H9 (cell line): ENCODE results near the gene SDK1. TPM values are rescaled to one million over a fixed set of nuclear protein-coding genes. Genes with fewer than 3 reads are reported as not detected.

Experiments used
- DNase-seq: peaks from one replicate; pipeline ENCODE4 v3.0.0-alpha.2; 2017
- H2AFZ ChIP-seq: one replicate; pipeline ENCODE4 v1.6.1; 2013; ENCODE audit warnings: mild to moderate bottlenecking, low read length, control low read depth, moderate library complexity
- H2AK5ac ChIP-seq: 2 replicates; pipeline ENCODE4 v1.6.1; 2013; ENCODE audit warnings: low read length, control low read depth, mixed read lengths; ENCODE audit not compliant: insufficient read length
- H2BK120ac ChIP-seq: one replicate; pipeline ENCODE4 v1.6.1; 2013; ENCODE audit warnings: low read depth, mild to moderate bottlenecking, low read length, control low read depth, inconsistent platforms; ENCODE audit not compliant: poor library complexity, severe bottlenecking
- H2BK12ac ChIP-seq: 2 replicates; pipeline ENCODE4 v1.6.1; 2013; ENCODE audit warnings: low read length, control low read depth, mixed read lengths, low read depth; ENCODE audit not compliant: insufficient read length
- H2BK15ac ChIP-seq: 2 replicates; pipeline ENCODE4 v1.6.1; 2013; ENCODE audit warnings: low read depth, low read length, control low read depth
- H2BK20ac ChIP-seq: one replicate; pipeline ENCODE4 v1.6.1; 2013; ENCODE audit warnings: low read depth, mild to moderate bottlenecking, low read length, control low read depth, inconsistent platforms; ENCODE audit not compliant: poor library complexity, severe bottlenecking
- H2BK5ac ChIP-seq: 2 replicates; pipeline ENCODE4 v1.6.1; 2013; ENCODE audit warnings: low read length, control low read depth, mixed read lengths; ENCODE audit not compliant: insufficient read length
- H3K14ac ChIP-seq: 2 replicates; pipeline ENCODE4 v1.6.1; 2013; ENCODE audit warnings: low read length, control low read depth; ENCODE audit not compliant: insufficient read depth
- H3K18ac ChIP-seq: 2 replicates; pipeline ENCODE4 v1.6.1; 2013; ENCODE audit warnings: low read depth, mild to moderate bottlenecking, mixed read lengths, low read length, control low read depth; ENCODE audit not compliant: insufficient read length
- H3K23ac ChIP-seq: 2 replicates; pipeline ENCODE4 v1.6.1; 2013; ENCODE audit warnings: low read length, control low read depth, mixed read lengths, low read depth; ENCODE audit not compliant: insufficient read length
- H3K23me2 ChIP-seq: 2 replicates; pipeline ENCODE4 v1.6.1; 2013; ENCODE audit warnings: low read depth, mild to moderate bottlenecking, mixed read lengths, low read length, control low read depth; ENCODE audit not compliant: insufficient read length, poor library complexity, severe bottlenecking
- H3K27ac ChIP-seq: 2 replicates; pipeline ENCODE4 v1.5.1; 2013; ENCODE audit warnings: low read length, control low read depth, mixed read lengths, low read depth; ENCODE audit not compliant: insufficient read length
- H3K27me3 ChIP-seq: 2 replicates; pipeline ENCODE4 v1.6.1; 2013; ENCODE audit warnings: low read length, control low read depth, inconsistent platforms; ENCODE audit not compliant: insufficient read depth
- H3K4ac ChIP-seq: 2 replicates; pipeline ENCODE4 v1.6.1; 2013; ENCODE audit warnings: low read depth, mild to moderate bottlenecking, control low read depth, inconsistent platforms, low read length, moderate library complexity
- H3K4me1 ChIP-seq: 2 replicates; pipeline ENCODE4 v1.6.1; 2013; ENCODE audit warnings: low read length, control low read depth, inconsistent platforms; ENCODE audit not compliant: insufficient read depth
- H3K4me2 ChIP-seq: 2 replicates; pipeline ENCODE4 v1.6.1; 2013; ENCODE audit warnings: low read length, control low read depth, mixed read lengths; ENCODE audit not compliant: insufficient read length, insufficient read depth
- H3K56ac ChIP-seq: 2 replicates; pipeline ENCODE4 v1.6.1; 2013; ENCODE audit warnings: low read depth, mild to moderate bottlenecking, mixed read lengths, low read length, control low read depth; ENCODE audit not compliant: insufficient read length
- H3K79me1 ChIP-seq: 2 replicates; pipeline ENCODE4 v1.6.1; 2013; ENCODE audit warnings: low read depth, mild to moderate bottlenecking, moderate library complexity, low read length, control low read depth, inconsistent platforms; ENCODE audit not compliant: insufficient read depth, poor library complexity, severe bottlenecking
- H3K79me2 ChIP-seq: 2 replicates; pipeline ENCODE4 v1.6.1; 2013; ENCODE audit warnings: low read length, control low read depth, inconsistent platforms; ENCODE audit not compliant: insufficient read depth
- H3K9ac ChIP-seq: 2 replicates; pipeline ENCODE4 v1.6.1; 2013; ENCODE audit warnings: low read length, control low read depth, mixed read lengths; ENCODE audit not compliant: insufficient read length; ENCODE audit errors: extremely low read depth
- H3K9me3 ChIP-seq: one replicate; pipeline ENCODE4 v1.6.1; 2013; ENCODE audit warnings: low read depth, low read length, inconsistent platforms; ENCODE audit not compliant: control insufficient read depth
- H3T11ph ChIP-seq: one replicate; pipeline ENCODE4 v1.6.1; 2013; ENCODE audit warnings: mild to moderate bottlenecking, low read length, control low read depth, inconsistent platforms
- H4K20me1 ChIP-seq: one replicate; pipeline ENCODE4 v1.6.1; 2013; ENCODE audit not compliant: control insufficient read depth, insufficient read length, insufficient read depth
- H4K5ac ChIP-seq: 2 replicates; pipeline ENCODE4 v1.6.1; 2013; ENCODE audit warnings: low read depth, mild to moderate bottlenecking, mixed read lengths, low read length, control low read depth; ENCODE audit not compliant: insufficient read length
- H4K8ac ChIP-seq: replicated peaks from 2 replicates; pipeline ENCODE4 v1.6.1; 2013; ENCODE audit warnings: low read length, control low read depth, mixed read lengths, low read depth; ENCODE audit not compliant: insufficient read length
- H4K91ac ChIP-seq: 2 replicates; pipeline ENCODE4 v1.6.1; 2013; ENCODE audit warnings: low read depth, mild to moderate bottlenecking, moderate library complexity, mixed read lengths, low read length, control low read depth; ENCODE audit not compliant: insufficient read length
- H3K27ac Mint-ChIP-seq, 3 experiments: 2 replicates in 2 of 3; 3 replicates in 1 of 3; pipeline ENCODE4 v1.8.0; 2020 to 2021; ENCODE audit warnings: mixed read lengths in 3 of 3, mild to moderate bottlenecking in 1 of 3, moderate library complexity in 1 of 3
- H3K27me3 Mint-ChIP-seq: 2 replicates; pipeline ENCODE4 v1.8.0; 2021; ENCODE audit warnings: low read depth, mild to moderate bottlenecking, moderate library complexity, mixed read lengths
- H3K36me3 Mint-ChIP-seq, 3 experiments: 2 replicates in 2 of 3; 3 replicates in 1 of 3; pipeline ENCODE4 v1.8.0; 2020 to 2021; ENCODE audit warnings: low read depth in 3 of 3, mixed read lengths in 3 of 3; ENCODE audit not compliant: insufficient read depth in 1 of 3
- H3K4me1 Mint-ChIP-seq, 2 experiments: 2 replicates each; pipeline ENCODE4 v1.8.0; 2020; ENCODE audit warnings: mixed read lengths in 2 of 2
- H3K4me3 Mint-ChIP-seq, 2 experiments: 2 replicates in 1 of 2; 3 replicates in 1 of 2; pipeline ENCODE4 v1.8.0; 2020 to 2021; ENCODE audit warnings: mild to moderate bottlenecking in 2 of 2, mixed read lengths in 2 of 2, moderate library complexity in 1 of 2
- H3K9me3 Mint-ChIP-seq, 2 experiments: 2 replicates in 1 of 2; 3 replicates in 1 of 2; pipeline ENCODE4 v1.8.0; 2020; ENCODE audit warnings: mild to moderate bottlenecking in 2 of 2, mixed read lengths in 2 of 2, moderate library complexity in 1 of 2
- CTCF ChIP-seq: fragments of 200-600 bp; sonication (generic); conservative IDR thresholded peaks from 3 replicates; pipeline ENCODE4 v1.8.0; 2021; ENCODE audit warnings: antibody characterized with exemption, mild to moderate bottlenecking
- WGBS: extraction: QIAGEN DNeasy Blood & Tissue Kit; methylation state at CpG from one replicate; pipeline ENCODE4 v1.1.7; 2013; ENCODE audit warnings: missing lambda C conversion rate, low lambda C conversion rate, mixed read lengths; ENCODE audit not compliant: insufficient read length; ENCODE audit errors: extremely low coverage; 5-methylcytosine and 5-hydroxymethylcytosine counted together
- total RNA-seq: library from RNA; stranded (reverse); gene quantifications from 2 replicates; pipeline ENCODE4 v1.2.1, GENCODE V29; 2021

Gene SDK1
- total RNA-seq, 1 experiment from 2014 or later: 8.7 TPM

GRCh38 chr7:4240042-4240441, 939.0 kb downstream of the SDK1 start:
- Histone ChIP-seq H3K9ac (no peak overlapping the region), H3K27ac (no peak overlapping the region), H3K23ac (no peak overlapping the region), H3K14ac (no peak overlapping the region), H3K79me1 (no peaks in the 10 kb centered on the region), H2BK5ac (no peak overlapping the region), H3K18ac (no peak overlapping the region), H3K4me1 (peaks cover 5% of the 10 kb centered on the region; the same call in 1 of the 2 replicates), H2AFZ (no peak overlapping the region), H3K23me2 (no peaks in the 10 kb centered on the region), H3K4ac (no peak overlapping the region), H3K4me2 (peak overlapping the region; percentile 5), H4K8ac (no peak overlapping the region), H4K5ac (no peak overlapping the region), H4K91ac (no peak overlapping the region), H3K79me2 (no peaks in the 10 kb centered on the region), H3K27me3 (no peaks in the 10 kb centered on the region), H3K56ac (no peak overlapping the region), H3K9me3 (no peaks in the 10 kb centered on the region), H2BK120ac (no peak overlapping the region), H2BK12ac (no peak overlapping the region), H2BK20ac (no peak overlapping the region), H2AK5ac (no peak overlapping the region), H3T11ph (no peak overlapping the region), H2BK15ac (no peak overlapping the region), H4K20me1 (no peaks in the 10 kb centered on the region)
- Mint-ChIP-seq H3K9me3 (peaks cover 0 to 3% of the 10 kb centered on the region in 2 experiments; a peak in 2 of 5 replicates), H3K27ac (peak overlapping the region; percentile 19 to 54 (median 44); a peak in 3 of 7 replicates), H3K4me3 (peak overlapping the region; percentile 5 to 39; a peak in 2 of 5 replicates), H3K4me1 (peaks cover 14 to 23% of the 10 kb centered on the region in 2 experiments), H3K27me3 (no peaks in the 10 kb centered on the region), H3K36me3 (peaks cover 3 to 11% (median 7%) of the 10 kb centered on the region in 3 experiments; a peak in 3 of 7 replicates)
- no peak for DNase-seq
- no CpG with 5 or more reads among the region's 10 CpGs for WGBS
- no peak for TF ChIP-seq CTCF
